ENCODE results near the gene DDIAS.
"Not testable (repeated sequence)": the region's sequence is repeated elsewhere in the genome, so short reads cannot be mapped to it uniquely, and the experiment has no call there.

The DDIAS gene

DNA sequence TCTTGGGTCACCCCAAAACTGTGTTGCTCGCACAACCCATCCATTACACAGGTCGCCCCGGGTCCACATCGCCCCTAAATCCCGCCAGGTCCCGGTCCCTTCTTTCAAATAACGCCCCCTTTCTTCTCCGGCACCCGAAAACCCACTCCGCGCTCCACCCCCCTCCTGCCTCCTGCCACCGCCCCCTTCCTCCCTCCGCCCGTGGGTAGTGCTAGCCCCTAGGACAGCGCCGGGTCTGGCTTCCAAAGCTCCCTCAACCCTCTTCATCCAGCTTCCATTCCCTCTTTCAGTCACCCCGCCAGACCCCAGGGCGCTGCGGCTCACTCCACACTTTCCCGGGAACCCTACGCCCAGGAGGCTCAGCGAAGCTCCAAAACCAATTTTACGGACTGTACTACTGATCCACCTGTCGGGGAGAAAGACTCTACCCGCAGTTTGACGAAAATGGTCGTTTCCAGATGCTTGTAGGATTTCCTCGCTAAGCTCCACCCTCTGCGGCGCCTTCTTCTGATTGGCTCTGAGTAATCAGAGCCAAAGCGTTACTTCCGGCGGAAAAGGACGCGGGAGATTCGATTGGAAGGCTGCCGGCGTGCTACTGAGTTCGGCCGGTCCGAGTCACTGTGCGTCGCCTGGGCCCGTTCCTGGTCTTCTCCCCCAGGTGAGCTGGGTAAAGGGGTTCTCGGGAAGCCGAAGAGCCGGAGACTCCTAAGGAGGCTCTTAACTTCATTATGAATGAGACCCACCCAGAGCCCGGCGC lies at the start of gene DDIAS:
TSS of gene DDIAS (plus strand) at position 572 of the 757 bp plus-strand sequence. CDS start 13,003 bp downstream, outside the sequence.
- peak; percentile 96 for DNase-seq

DNA sequence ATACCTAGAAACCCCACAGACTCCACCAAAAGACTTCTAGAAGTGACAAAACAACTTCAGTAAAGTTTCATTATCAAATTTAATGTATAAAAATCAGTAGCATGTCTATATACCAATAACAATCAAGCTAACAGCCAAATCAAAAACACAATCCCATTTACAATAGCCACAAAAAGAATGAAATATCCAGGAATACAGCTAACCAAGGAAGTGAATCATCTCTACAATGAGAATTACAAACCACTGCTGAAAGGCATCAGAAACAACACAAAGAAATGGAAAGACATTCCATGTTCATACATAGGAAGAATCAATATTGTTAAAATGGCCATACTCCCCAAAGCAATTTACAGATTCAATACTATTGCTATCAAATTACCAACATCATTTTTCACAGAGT lies 47.3 kb upstream of the DDIAS start:
- no peak for DNase-seq

GRCh38 chr11:82854916-82855315 lies 46.6 kb upstream of the DDIAS start:
- DNase-seq, result not testable (repeated sequence)

- DNase-seq, result no peak
Observed at GRCh38 chr11:82855616-82856015, 45.9 kb upstream of the DDIAS start.

GRCh38 chr11:82857145-82857544 lies 44.4 kb upstream of the DDIAS start:
- DNase-seq, result no peak

- no peak for DNase-seq
Observed at GRCh38 chr11:82858133-82858532, 43.4 kb upstream of the DDIAS start.

GRCh38 chr11:82858556-82859091 lies 42.9 kb upstream of the DDIAS start:
- DNase-seq, result no peak

DNA sequence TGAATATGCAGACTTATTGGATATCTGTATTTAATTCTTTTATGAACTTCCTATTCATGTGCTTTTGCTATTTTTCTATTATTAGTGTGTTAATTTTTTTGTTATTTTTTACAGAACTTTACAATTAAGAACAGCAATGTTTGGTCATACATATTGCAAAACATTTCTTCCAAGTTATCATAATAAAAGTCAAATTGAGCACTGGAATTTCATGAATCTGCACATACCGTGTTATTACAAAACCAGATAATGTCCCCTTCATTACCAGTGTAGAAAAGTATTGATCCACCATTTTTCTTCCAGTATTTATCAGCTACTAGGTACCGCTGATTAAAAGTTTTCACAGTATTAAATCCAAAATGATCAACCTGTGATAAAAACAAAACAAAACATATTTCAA lies 41.8 kb upstream of the DDIAS start:
- DNase-seq, result no peak

GRCh38 chr11:82862379-82862778 lies 39.2 kb upstream of the DDIAS start:
- DNase-seq, result no peak

DNA sequence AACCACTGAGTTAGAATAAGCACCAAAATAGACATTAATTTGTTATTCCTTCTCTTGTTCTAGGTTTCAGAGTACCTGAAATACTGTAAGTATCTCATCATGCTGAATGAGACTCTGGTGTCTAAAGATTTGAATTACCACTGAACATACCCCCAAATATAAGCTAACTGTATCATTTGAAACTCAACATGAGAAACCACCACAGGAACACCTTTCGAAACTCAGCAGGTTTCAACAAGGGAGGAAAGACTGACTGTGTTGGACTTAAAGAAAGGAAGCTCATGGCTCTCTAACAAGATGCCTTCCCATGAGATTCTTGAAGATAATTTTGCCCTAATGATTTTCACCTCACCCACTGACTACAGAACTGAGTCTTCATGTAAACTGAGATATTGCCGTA lies 38.3 kb upstream of the DDIAS start:
- DNase-seq, result no peak

GRCh38 chr11:82864268-82864667 lies 37.3 kb upstream of the DDIAS start:
- peak; percentile 28 for DNase-seq

- DNase-seq, result no peak
Observed at GRCh38 chr11:82865841-82866240, 35.7 kb upstream of the DDIAS start.

DNA sequence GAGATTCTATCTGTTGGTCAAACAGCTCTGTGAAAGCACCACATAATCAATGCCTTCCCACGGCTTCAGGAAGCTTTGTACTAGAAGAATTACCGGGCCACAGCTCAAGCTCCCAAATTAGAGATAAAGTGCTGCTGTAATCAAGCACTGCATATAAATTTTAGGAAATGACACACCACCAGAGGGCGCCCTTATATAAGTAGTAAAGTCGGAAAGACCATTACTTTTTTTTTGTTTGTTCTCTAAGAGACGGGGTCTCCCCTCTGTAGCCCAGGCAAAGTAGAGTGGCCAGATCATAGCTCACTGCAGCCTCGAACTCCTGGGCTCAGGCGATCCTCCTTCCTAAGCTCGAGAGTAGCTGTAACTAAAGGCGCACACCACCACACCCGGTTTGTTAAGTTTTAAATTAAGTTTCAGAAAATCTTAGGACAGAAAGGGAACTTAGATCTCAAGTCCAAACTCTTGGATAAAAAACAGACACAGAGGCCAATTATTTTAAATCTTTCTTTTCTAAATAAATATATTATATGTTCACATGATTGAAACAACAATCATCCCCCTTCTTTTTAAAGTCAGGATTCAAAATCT lies 33.9 kb upstream of the DDIAS start:
- peak; percentile 82 for DNase-seq

GRCh38 chr11:82869657-82870056 lies 31.9 kb upstream of the DDIAS start:
- DNase-seq, result no peak

- no peak for DNase-seq
Observed at GRCh38 chr11:82871646-82872045, 29.9 kb upstream of the DDIAS start.

DNA sequence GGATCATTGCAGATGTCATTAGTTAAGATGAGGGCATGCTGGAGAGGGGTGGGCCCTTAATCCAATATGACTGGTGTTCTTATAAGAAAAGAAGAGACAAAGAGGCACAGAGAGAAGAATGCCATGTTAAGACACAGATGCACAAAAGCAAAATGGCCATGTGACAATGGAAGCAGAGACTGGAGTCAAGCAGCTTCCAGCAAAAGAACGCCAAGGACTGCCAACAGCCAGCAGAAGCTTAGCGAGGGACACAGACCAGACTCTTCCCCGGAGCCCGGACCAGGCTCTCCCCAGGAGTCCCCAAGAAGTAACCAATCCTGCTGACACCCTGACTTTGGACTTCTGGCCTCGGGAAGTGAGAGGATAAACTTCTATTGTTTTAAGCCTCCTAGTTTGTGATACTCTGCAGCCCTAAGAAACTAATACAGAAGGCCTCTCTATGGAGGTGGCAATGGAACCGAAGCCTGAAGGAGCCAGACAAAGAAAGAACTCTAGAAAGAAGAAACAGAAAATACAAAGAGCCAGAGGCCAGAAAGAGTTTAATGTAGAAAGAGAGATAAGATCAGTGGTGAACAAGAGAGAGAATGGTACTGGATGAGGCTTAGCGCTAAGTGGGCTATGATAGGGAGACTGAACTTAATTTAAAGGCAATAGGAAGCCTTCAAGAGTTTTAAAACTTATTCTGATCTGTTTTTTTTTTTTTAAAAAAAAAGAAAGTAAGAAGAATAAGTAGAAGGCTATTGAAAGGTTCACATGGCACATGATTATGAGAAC lies 29.0 kb upstream of the DDIAS start:
- no peak for DNase-seq

DNA sequence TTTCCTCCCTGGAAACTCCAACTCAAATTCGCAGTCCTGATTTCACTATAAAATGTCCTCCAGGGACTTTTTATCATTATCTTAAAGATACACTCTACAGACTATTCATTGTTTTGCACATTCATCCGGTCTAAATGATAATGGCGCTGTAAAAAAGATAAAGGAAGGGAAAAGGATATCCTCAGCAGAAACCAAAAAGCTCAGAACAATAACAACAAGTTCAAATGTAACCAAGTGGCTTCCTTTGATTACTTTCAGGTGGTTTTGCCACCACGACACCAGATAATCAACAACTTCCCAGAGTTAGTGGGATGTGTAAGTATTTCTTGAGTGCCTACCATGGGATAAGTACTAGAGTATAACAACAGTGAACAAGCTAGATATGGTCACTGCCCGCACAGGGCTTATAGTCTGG lies 27.6 kb upstream of the DDIAS start:
- DNase-seq, result peak; percentile 14

- no peak for DNase-seq
Observed at GRCh38 chr11:82874646-82875523, 26.7 kb upstream of the DDIAS start.

DNA sequence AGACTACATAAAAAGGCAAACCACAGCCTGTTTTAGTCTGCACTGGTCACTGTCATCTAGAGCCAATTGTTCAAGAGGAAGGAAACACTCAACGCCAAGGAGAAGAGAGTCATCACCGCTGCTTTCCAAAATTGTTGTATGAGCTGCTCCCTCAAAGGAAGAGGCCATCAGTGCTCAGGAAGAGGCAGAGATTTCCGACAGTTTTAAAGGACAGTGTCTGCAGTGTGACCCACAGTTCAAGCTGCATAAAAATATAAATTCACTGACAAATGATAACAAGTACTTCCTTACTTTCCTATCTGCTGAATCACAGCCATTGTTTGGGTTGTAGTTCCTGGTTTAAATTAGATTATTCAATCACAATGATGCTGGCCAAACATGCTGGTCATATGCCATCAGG lies 17.7 kb upstream of the DDIAS start:
- DNase-seq, result no peak

DNA sequence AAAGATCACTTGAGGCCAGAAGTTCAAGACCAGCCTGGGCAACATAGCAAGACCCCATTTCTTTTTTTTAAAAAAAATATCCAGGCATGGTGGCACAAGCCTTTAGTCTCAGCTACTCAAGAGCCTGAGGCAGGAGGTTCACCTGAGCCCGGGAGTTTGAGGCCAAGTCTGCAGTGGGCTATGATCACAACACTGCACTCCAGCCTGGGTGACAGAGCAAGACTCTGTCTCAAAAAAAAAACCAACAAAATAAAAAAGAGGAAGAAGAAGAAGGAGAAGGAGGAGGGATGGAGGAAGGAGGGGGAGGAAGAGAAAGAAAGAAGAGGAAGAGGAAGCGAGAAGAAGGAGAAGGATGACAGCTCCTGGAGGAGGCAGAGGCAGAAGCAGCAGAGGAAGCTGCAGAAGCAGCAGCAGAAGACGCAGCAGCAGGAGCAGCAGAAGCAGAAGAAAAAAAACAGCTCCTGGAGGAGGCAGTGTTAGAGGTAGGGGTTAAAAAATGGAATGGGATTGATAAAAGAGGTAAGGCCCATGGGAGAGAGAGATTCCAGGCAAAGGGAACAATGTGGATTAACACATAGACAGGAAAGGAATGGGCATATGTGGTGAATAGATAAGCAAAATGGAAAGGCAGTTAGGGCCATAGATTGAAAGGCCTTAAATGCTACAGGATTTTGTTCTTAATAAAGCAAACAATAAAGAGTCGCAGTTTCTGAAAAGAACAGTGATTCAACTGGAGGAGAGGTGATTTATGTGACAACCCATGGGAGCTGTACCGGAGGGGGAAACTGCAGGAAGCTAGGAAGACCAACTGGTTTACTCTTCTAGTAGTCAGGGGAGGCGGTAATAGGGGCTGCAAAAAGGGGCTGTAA lies 12.2 kb upstream of the DDIAS start:
- DNase-seq, result no peak

DNA sequence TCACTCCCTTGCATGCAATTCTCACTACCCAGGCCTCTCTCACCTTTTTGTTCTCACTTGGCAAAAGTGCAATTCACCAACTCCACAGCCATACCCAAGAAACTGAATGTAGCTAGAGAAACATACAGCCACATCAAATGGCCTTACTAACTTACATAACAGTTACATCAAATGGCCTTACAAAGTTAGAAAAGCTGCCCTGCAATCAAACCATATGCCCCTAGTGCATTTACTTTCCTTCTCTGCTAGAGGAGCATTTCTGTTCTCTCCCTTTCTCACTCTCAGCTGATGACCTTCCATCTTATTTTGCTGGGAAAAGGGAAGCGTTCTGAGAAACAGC lies 11.6 kb upstream of the DDIAS start:
- no peak for DNase-seq

DNA sequence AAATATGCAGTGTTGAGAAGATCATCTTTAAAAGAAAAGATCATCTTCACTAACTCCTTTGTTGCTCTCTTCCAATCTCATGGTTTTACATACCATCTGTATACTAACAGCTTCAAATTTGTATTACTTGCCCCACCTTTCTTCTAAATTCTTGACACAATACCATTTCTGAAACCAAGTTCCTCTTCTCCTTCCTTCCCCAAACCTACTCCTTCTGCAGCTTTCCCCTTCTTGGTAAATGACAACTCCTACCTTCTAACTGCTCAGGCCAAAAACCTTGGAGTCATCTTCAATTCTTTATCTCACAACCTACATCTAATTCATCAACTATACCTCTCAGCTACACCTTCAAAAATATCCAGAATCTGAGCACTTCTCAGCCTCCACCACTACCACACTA lies 10.6 kb upstream of the DDIAS start:
- no peak for DNase-seq

Measured in CD4-positive, alpha-beta T cell treated with Interleukin-10 for 1 hour (primary cell).